ENCODE measurements around the gene CPA3.

The CPA3 gene

DNA sequence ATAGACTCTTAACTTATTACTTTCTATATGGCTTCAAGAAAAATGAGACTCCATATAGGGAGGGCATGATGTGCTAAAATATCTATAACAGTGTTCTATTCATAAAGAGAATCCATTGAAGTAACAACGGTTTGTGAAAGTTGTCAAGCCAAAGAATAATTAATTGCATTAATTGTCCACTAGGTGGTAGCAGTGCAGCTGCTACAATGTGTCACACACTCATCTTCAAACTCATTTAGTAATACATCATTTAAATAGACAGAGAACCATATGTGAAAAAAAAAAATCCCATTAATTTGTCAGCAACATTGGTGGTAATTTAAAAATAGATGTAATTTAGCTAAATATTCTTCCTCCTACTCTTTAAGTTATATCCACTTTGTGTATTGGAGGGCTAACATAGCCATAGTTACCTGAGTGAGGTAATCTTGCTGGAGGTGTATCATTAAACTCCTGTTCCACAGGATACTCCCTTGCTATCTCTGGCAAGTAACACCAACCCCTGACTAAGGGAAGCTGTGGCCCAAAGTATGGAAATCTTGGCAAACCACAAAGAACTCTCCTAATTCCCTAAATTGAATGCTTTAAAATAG is 3.7 kb upstream of the CPA3 start:
- peak; percentile 56 to 74 for DNase-seq

GRCh38 chr3:148863297-148863696 is 1.8 kb upstream of the CPA3 start:
- no peak for DNase-seq

- no peak for DNase-seq
Observed at GRCh38 chr3:148863814-148864213, 1.3 kb upstream of the CPA3 start.

- no peak for DNase-seq
Observed at GRCh38 chr3:148866261-148866660, 1.2 kb downstream of the CPA3 start.

DNA sequence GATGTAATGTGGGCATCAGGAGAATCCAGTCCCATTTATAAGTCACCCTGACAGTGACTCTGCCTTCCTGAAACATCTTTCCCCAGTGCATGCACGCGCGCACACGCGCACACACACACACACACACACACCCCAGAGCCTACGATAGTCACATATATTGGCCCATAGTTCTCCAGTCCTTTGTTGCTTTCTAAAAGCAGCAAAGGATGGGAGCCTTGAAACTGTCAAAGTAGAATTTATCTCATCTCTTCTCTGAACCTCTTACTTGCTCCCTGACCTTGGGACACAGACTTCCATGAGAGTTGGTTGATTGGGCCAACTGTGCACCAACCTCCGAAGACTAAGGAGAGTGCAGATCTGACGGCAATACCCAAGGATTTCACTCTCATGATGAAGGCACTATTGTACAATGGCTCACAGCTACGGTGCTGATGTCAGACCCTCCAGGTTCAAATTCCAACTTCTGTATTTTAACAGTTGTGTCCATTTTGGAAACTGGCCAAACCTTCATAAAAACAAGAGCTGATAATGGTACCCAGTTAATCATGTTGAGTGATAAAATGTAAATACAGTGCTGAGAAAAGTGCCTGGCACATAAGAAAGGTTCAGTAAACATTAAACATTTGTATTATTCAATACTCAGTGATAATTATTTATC is 8.3 kb downstream of the CPA3 start:
- peak; percentile 70 to 88 for DNase-seq

DNA sequence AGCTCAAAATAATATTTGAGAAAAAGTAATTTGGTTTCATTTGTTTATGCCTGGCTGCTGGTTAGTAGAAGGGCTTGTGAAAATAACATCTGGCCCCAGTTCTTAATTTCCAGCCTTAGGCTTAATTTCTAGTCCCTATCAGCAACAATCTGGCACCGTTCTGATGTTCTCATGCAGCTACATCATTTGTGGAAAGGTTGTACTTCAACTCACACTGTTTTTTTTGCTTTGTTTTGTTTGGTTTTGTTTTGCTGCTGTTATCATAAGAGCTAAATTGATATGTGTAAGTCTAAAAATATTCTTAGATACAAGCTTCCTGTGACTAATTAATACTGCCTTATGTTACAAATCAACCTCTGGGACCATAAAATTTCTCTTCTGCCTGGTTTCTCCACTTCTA is 8.9 kb downstream of the CPA3 start:
- DNase-seq, result peak; percentile 23 to 77

- DNase-seq, result no peak
Observed at GRCh38 chr3:148878095-148878494, 13.0 kb downstream of the CPA3 start.

- DNase-seq, result no peak
Observed at GRCh38 chr3:148879256-148879655, 14.2 kb downstream of the CPA3 start.

- DNase-seq, result peak; percentile 18 to 39
Observed at GRCh38 chr3:148880681-148881080, 15.6 kb downstream of the CPA3 start.

DNA sequence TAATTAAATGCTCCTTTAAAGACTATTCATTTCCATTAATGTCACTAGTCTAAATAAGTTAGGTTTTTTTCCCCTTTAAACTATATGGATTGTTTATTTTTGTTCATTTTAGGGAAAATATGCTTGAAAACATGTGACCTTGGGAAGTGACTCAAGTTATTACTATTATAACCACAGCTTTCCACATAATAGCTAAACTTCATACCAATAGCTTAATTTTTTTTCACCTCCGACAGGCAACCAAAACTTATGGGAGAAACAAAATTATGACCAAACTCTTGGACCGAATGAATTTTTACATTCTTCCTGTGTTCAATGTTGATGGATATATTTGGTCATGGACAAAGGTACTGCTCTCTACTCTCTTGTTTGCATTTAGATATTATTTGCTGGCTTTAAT is 16.2 kb downstream of the CPA3 start:
- no peak for DNase-seq

DNA sequence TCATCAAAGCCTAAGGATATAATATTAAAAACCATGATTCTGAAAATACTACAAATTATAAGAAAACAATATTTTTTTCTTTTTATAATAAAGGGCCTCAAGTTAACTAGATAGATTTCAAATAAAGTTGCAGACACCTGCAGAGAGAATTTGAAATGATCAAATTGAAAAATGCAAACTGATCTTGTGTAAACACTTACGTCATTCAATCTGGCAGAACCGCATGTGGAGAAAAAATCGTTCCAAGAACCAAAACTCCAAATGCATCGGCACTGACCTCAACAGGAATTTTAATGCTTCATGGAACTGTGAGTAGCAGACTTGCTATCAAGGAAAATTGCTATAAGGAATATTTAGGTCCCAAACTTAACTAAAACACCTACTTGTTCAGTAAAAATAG is 17.2 kb downstream of the CPA3 start:
- peak in 1 of 2 experiments; percentile 45 for DNase-seq

- DNase-seq, result no peak
Observed at GRCh38 chr3:148883163-148883562, 18.1 kb downstream of the CPA3 start.

- no peak for DNase-seq
Observed at GRCh38 chr3:148884261-148884660, 19.2 kb downstream of the CPA3 start.

- no peak for DNase-seq
Observed at GRCh38 chr3:148889828-148890227, 24.7 kb downstream of the CPA3 start.

DNA sequence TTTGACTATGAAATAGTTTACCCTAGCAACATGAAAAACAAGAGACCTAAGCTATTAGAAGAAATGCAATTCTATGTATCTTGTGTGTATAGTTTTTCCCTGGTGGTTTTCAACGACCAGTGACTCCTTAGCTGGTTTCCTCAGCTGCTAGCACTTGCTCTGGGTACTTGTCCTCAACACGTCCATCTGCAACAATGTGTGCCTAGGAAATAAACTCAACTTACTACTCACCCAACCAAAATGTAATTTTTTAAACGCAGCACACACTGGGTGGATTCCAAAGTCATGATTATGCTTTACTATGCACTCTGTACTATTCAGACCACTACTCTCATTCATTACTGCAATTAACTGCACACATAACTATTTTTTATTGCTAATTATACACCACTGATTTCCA is 31.0 kb downstream of the CPA3 start:
- no peak for DNase-seq

GRCh38 chr3:148901987-148902791 is 37.1 kb downstream of the CPA3 start:
- no peak for DNase-seq

DNA sequence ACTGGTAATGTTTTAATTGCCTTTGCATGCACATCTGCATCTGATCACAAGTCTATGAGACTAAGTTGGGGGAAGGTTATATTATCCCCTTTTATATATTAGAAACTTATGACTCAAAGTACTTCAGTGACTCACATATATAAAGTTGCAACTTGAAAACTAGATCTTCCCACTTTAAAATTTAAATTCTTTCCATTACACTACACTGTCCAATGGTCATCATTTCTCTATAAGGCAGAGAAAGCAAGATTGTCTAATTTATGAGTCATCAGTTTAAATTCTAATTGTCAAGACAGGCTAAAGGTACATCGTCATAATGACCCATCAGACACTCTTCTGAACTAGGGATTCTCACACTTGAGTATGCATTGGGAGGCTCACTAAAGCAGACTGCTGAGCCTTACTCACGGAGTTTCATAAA is 37.9 kb downstream of the CPA3 start:
- no peak for DNase-seq

DNA sequence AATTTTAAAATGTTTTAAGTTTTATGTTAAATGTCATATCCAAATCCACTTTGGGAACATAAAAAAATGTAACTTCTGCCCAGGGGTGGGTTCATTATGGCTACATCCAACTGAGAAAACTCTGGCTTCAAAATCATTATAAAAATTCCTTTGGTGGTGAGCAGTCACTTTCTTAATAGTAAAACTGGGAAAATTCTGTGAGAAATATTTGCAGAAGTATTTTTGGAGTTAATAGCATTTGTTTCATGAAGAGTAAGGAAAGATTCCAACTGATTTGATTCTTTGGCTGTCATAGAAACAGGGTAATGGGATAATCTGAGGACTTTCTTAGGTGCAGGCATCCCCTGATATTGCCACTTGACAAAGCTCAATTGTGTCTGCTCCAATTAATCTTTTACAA is 38.8 kb downstream of the CPA3 start:
- no peak for DNase-seq

- peak in 1 of 2 experiments; percentile 16 for DNase-seq
Observed at GRCh38 chr3:148906667-148907066, 41.6 kb downstream of the CPA3 start.

GRCh38 chr3:148911173-148911572 is 46.1 kb downstream of the CPA3 start:
- DNase-seq, result no peak

- DNase-seq, result no peak
Observed at GRCh38 chr3:148911592-148911991, 46.5 kb downstream of the CPA3 start.

GRCh38 chr3:148914936-148915690 is 50.0 kb downstream of the CPA3 start:
- no peak for DNase-seq

GRCh38 chr3:148916132-148916531 is 51.0 kb downstream of the CPA3 start:
- DNase-seq, result no peak

Data from NCI-H2081 (cell line).